Left cardiac atrium (tissue), 4 donors: ENCODE results near the gene CFAP298. TPM values are rescaled to one million over a fixed set of nuclear protein-coding genes. Genes with fewer than 3 reads are reported as not detected.
"Not testable (repeated sequence)": the region's sequence is repeated elsewhere in the genome, so short reads cannot be mapped to it uniquely, and the experiment has no call there.

ENCODE experiments used
- ATAC-seq, 2 donors: fragments of 200-7000 bp; cut with Tn5 transposase; one replicate each; pipeline ENCODE4 v1.9.1; 2020; ENCODE audit warnings: mild to moderate bottlenecking in 2 of 2, moderate library complexity in 2 of 2
- DNase-seq: peaks from one replicate; pipeline ENCODE4 v3.0.0-alpha.2; 2020
- intact Hi-C, 2 donors: fragments of 100-400 bp; cut with DNase I; formaldehyde crosslinking; loops; one replicate each; pipeline versions ENCODE4 v1.14.1 to v1.15.1; 2022 to 2023
- long read RNA-seq: library from polyadenylated mRNA; unstranded; transcript quantifications from one replicate; pipeline ENCODE4 v2.0.0, GENCODE V29; 2021
- total RNA-seq, 2 donors: library from RNA; stranded (reverse); fragmentation: NEBNext Ultra II Directional; extraction: Animal tissue kit (Norgen Biotek cat#: 25700); gene quantifications; one replicate each; pipeline ENCODE4 v1.2.1, GENCODE V29; 2021
- donor health status: DM: no; HTN: yes; CAD: no.
- donor health status: DM: no; HTN: yes; CAD: no; lungs with severe emphysema.
- donor health status: DM: yes; HTN: yes; CAD: no.
- donor health status: Dilated cardiomyopathy.

Gene CFAP298
- total RNA-seq = 10 to 100 TPM; 18.5 to 24.0 TPM
- long read RNA-seq, transcript CFAP298-201 (7 exons, 1,692 nt) = major isoform, 23 of 29 reads
- long read RNA-seq, partial matches to known transcripts = 0 of 29 reads
- long read RNA-seq, other reads (novel, unspliced or antisense) = 2 of 29 reads

DNA sequence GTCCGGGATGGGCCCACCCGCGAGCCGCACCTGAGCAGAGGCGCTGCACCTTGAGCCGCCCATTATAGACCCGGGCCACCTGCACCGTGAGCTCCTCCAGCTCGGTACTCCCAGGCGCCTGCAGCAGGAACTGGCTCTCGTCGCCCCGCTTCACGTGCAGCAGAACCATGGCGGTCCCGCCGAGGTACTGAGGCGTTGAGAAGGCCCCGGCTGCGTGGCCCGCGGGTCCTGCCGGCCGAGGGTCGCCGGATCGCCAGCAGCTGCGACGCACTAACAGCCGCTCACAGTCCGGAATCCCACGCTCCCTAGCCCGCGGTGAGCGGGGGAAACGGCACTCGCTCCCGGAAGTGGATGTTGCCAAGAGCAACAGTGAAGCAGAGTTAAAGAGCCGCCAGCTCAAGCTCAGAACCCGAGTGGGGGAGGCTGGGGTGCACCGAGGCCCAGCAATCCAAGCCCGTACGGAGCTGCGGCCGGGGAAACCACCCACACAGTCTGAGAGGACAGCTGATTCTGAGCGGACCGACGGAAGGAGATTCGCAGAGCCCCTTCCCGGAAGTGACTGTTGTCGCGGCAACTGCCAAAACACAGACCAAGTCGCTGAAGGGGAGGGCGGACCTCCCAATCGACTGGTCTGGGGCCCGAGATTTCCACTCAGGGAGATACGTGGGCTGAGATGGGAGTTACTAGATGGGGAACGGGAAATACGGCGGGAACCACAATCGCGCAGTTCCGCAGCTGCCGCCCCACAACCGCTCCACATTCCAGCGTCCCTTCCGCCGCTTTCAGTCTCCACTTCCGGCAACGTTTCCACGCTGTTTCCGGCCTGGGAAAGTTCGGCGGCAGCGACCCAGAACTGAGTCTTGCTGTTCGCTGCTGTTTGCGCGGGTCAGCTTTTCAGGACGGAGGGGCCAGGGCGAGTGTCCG, at the start of gene CFAP298:
TSS of gene CFAP298 (minus strand) at position 303 of the 924 bp plus-strand sequence. CDS start at position 169, 134 bp downstream.
- DNase-seq (peak; percentile 90), ATAC-seq (peak; percentile 94 to 97)
- intact Hi-C loops = no loop called here

- intact Hi-C loops, DNase-seq, ATAC-seq: not testable (repeated sequence)
These were observed 49.0 kb upstream of the CFAP298 start for GRCh38 chr21:32661026-32661782.

- DNase-seq (no peak), ATAC-seq (no peak)
- intact Hi-C loops = loop anchor here in 1 of 2 donors (10.0 kb wide), 1 partner anchor 166 kb away; no protein-coding TSS in a partner anchor
These were observed 46.3 kb upstream of the CFAP298 start for GRCh38 chr21:32658524-32658923.

- intact Hi-C loops = loop anchor here in 1 of 2 donors (10.0 kb wide), 1 partner anchor 171 kb away; no protein-coding TSS in a partner anchor
These were observed 41.2 kb upstream of the CFAP298 start for GRCh38 chr21:32653326-32653901.

GRCh38 chr21:32648165-32648564, 36.0 kb upstream of the CFAP298 start:
- DNase-seq (no peak), ATAC-seq (no peak)
- intact Hi-C loops = no loop called here

More at GRCh38 chr21:32653326-32653901, 41.2 kb upstream of the CFAP298 start:
- ATAC-seq (no peak), DNase-seq (no peak)

DNA sequence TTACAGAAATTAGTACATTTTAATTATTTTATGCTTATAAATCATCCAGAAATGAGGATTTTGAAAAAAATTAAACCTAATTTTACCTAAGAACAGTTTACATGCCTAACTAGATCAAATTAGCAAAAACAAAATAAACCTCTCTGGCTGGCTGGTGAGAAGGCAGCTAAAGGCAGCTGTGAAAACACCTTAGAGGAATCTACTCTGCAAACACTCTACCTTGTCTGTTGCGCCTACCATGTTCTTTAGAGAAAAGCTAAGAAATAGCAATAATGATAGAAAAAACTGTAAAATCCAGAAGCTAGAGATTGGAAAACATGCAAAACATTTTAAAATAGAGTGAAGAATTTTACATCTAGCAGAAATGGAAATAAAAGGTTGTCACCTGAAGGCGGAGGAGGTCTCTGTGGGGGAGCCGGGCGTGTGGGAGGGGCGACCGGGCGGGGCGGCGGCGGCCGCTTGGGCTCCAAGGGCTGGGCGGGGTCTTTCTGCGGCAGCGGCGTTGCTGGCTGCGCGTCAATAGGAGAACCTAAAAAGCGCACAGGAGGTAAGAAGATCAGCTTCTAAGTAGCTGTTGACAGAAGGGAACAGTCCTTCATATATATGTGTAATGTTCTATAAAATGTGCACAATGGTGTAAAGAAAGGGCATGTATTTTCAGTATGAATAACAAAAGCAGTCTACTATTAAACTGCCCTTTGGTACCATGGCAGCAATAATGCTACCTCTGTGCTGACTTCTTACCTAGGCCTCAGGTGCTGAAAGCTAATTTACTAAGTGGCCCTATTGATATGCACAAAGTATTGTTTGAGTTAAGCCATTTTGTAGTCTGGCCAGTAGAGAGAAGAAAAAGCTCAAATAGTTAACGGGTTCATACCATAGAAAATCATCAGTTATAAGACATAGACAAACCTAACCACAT, 33.3 kb upstream of the CFAP298 start:
- ATAC-seq (no peak), DNase-seq (no peak)
- intact Hi-C loops = no loop called here

GRCh38 chr21:32641710-32642698, 29.8 kb upstream of the CFAP298 start:
- ATAC-seq = no peak
- intact Hi-C loops = no loop called here
- no peak for DNase-seq

DNA sequence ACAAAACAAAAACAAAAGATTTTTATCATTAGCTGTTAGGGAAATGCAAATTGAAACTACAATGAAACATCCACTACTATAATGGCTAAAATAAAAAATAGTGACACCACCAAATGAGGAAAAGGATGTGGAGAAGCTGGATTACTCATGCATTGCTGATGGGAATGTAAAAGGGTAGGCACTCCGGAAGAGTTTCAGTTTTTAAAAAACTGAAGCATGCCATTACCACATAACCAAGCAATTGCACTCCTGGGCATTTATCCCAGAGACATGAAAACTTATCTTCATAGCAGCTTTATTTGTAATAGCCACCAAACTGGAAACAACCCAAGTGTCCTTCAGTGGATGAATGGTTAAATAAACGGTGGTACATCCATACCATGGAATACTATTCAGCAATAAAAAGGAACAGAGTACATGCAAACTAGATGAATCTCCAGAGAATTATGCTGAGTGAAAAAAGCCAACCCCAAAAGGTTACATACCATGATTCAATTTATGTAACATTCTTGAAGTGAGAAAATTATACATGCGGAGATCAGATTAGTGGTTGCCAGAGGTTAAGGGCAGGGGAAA, 14.5 kb upstream of the CFAP298 start:
- intact Hi-C loops = no loop called here
- no peak for DNase-seq
- ATAC-seq = no peak

GRCh38 chr21:32618218-32618617, 6.0 kb upstream of the CFAP298 start:
- intact Hi-C loops, DNase-seq, ATAC-seq: not testable (repeated sequence)

DNA sequence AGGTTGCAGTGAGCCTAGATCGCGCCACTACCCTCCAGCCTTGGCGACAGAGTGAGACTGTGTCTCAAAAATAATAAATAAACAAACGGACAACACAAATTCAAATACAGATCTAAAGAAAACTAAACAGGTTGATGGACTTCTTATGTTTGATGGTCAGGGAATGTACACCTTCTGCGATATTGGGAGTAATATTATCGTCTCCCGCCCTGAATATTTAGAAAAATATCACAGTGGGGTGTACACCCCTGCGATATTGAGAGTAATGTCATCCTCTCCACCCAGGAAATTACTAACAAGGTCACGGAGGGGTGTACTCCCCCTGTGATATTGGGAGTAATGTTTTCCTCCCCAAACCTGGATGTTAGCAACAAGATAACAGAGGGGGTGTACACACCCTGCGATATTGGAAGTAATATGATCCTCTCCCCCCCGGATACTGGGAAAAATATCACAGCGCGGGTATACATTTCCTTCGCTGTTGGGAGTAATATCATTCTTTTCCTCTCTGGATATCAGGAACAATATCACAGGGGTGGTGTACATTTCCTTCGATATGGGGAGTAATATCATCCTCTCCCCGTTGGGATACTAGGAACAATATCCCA, 1.4 kb upstream of the CFAP298 start:
- ATAC-seq (no peak), DNase-seq (no peak)
- intact Hi-C loops = no loop called here

- intact Hi-C loops = no loop called here
- ATAC-seq (peak; percentile 23 to 38), DNase-seq (no peak)
These were observed 791 bp upstream of the CFAP298 start for GRCh38 chr21:32612999-32613337.

DNA sequence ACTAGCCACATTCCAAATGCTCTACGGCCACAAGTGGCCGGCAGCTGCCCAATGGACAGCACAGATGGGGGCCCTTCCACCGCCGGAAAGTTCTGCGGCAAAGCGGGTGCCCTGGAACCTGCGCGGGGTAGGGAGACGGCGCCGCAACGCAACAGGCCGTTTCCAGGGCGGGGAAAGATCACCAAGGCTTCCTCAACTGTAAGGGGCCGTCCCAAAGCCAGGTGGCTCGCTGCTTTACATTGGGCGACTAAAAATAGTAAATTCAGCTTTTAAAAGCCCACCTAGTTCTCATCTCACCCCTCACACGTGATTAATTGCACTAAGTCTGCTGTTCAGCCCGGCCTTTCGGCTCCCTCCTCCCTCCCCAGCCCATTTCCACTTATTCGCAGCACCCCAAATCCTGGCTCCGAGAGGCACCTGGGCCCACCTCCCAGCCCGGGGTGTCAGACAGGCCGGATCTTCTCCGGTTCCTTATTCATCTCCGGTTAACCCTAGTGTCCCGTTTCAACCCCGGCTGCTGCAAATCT, 643 bp downstream of the CFAP298 start:
- peak; percentile 32 to 41 for ATAC-seq
- peak; percentile 35 for DNase-seq
- intact Hi-C loops = no loop called here

GRCh38 chr21:32610940-32611339, 1.2 kb downstream of the CFAP298 start:
- DNase-seq, intact Hi-C loops, ATAC-seq: not testable (repeated sequence)

GRCh38 chr21:32608851-32609250, 3.3 kb downstream of the CFAP298 start:
- ATAC-seq (no peak), DNase-seq (no peak)
- intact Hi-C loops = no loop called here

DNA sequence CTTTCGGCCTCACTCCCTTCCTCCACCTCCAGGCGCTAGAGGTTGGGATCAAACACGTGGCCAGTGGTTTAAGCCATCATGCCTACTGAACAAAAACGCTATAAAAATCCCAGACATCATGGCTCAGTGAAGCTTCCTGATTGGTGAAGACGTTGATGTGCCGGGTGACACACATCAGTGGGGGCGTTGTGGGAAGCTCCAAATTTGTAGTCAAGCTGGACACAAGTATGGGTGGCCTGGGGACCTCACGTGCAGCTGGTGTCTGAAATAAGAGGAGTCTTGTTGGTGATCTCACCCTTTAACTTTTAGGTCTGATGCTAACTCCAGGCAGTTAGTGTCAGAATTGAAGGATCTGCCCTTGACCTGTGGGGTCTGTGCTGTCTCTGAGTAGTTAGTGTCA, 6.7 kb downstream of the CFAP298 start:
- ATAC-seq (no peak), DNase-seq (no peak)
- intact Hi-C loops = no loop called here

GRCh38 chr21:32604464-32604863, 7.7 kb downstream of the CFAP298 start:
- no peak for DNase-seq
- no peak for ATAC-seq
- intact Hi-C loops = no loop called here
